Measurements from ENCODE around the gene EVI5L. TPM values are rescaled to one million over a fixed set of nuclear protein-coding genes. Genes with fewer than 3 reads are reported as not detected.
"Not testable (repeated sequence)": the region's sequence is repeated elsewhere in the genome, so short reads cannot be mapped to it uniquely, and the experiment has no call there.

EVI5L gene
- total RNA-seq, 4 donors from 2014 or later: 6.9 to 10.8 (median 7.9) TPM

DNA sequence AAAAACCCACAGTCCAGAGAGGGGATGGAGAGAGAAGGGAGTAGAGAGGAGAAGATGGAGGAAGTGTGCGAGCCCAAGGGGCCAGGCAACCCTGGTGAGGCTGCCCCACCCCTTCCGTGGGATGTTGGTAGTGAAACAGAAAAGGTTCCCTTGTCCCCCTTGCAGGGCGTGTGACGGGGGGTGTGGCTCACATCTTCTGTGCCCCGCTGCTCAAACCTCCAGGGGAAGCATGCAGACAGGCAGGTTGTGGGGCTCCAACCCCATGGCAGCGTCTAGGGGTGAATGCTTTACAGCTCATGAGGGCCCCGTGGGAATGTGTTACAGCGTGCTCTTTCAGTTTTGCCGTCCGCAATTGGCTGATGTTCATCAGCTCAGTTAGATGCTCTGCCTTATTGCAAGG is 14.7 kb upstream of the EVI5L start:
- DNase-seq (ENCODE audit: low spot score) (no peak), ATAC-seq (ENCODE audit: low FRiP score) (no peak)
- TF ChIP-seq, protein P1, sequence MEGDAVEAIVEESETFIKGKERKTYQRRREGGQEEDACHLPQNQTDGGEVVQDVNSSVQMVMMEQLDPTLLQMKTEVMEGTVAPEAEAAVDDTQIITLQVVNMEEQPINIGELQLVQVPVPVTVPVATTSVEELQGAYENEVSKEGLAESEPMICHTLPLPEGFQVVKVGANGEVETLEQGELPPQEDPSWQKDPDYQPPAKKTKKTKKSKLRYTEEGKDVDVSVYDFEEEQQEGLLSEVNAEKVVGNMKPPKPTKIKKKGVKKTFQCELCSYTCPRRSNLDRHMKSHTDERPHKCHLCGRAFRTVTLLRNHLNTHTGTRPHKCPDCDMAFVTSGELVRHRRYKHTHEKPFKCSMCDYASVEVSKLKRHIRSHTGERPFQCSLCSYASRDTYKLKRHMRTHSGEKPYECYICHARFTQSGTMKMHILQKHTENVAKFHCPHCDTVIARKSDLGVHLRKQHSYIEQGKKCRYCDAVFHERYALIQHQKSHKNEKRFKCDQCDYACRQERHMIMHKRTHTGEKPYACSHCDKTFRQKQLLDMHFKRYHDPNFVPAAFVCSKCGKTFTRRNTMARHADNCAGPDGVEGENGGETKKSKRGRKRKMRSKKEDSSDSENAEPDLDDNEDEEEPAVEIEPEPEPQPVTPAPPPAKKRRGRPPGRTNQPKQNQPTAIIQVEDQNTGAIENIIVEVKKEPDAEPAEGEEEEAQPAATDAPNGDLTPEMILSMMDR (IDR thresholded peaks at IDR 0.05): no peak

DNA sequence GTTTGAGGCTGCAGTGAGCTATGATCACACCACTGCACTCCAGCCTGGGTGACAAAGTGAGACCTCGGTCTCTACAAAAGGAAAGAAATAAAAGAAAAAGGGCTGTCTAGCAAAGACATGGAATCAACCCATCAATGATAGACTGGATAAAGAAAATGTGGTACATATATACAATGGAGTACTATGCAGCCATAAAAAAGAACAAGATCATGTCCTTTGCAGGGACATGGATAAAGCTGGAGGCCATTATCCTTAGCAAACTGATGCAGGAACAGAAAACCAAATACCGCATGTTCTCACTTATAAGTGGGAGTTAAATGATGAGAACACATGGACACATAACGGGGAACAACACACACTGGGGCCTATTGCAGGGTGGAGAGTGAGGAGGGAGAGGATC is 14.0 kb upstream of the EVI5L start:
- not testable (repeated sequence) for ATAC-seq (ENCODE audit: low FRiP score)

DNA sequence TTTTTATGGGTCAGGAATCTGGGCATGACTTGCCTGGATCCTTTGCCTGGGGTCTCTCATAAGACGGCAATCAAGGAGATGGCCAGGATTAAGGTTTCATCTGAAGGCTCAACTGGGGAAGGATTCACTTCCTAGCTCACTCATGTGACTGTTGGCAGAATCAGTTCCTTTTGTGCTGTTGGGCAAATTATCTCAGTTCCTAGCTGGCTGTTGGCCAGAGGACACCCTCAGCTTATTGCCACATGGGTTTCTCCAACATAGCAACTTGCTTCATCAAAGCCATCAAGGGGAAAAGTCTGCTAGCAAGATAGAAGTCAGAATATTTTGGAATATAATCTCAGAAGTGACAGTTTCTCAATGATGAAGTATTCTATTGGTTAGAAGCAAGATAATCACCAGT is 12.2 kb upstream of the EVI5L start:
- no peak for DNase-seq (ENCODE audit: low spot score)
- TF ChIP-seq, protein P1 (IDR thresholded peaks at IDR 0.05): no peak
- no peak for ATAC-seq (ENCODE audit: low FRiP score)

More for the DNA sequence above, 14.0 kb upstream of the EVI5L start:
- DNase-seq (ENCODE audit: low spot score): not testable (repeated sequence)

DNA sequence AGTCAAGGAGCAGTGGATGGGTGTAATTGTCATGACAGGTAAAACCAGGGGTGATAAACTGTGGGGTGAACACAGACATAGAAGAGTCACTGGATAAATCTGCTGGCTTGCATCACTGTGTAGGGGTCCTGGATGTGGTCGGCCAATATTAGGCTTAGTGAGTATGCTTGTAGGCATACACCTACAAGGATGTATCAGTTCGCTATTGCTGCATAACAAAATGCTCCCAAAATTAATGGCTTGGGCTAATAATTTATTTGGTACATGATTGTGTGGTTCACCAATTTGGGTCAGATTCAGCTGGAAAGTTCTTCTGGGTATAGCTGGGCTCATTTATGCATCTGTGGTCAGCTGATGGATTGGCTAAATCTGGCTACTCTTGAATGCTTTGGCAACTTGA is 11.2 kb upstream of the EVI5L start:
- TF ChIP-seq, protein P1 (IDR thresholded peaks at IDR 0.05): no peak
- ATAC-seq (ENCODE audit: low FRiP score) (no peak), DNase-seq (ENCODE audit: low spot score) (no peak)

DNA sequence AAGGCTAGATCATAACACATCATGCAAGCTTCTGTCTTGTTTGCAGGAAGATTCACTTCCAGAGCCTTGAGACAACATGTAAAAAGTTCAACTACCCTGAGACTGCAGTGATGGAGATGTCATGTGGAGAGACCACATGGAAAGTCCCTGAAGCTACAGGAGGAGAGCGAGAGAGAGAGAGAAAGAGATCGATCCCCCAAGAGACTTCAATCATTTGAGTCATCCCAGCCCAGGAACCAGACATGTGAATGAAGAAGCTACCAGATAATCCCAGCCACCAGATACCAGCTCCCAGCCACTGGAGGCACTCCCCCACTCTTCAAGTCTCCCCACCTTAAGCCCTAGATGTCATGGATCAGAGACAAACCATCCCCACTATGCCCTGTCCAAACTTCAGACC is 10.7 kb upstream of the EVI5L start:
- no peak for ATAC-seq (ENCODE audit: low FRiP score)
- DNase-seq (ENCODE audit: low spot score): no peak
- TF ChIP-seq, protein P1 (IDR thresholded peaks at IDR 0.05): no peak

DNA sequence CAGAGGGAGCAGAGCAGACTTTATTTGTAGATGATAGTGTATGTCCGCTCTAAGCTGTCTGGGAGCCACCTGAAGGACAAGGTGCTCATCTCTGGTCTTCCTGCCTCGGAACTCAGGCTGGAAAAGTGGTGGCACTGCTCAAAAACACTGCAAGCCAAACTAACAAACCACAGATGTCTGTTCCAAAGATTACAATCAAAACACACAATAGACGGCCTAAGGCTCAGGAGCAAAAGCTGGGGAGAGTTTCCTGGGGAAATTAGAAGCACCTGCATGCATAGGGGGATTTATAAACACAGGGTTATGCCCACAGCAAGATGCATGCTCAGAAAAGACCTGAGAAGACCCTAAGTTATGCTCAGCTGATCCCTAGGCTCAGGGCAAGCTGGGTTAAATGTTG is 9.4 kb upstream of the EVI5L start:
- ATAC-seq (ENCODE audit: low FRiP score): no peak
- DNase-seq (ENCODE audit: low spot score): no peak
- TF ChIP-seq, protein P1 (IDR thresholded peaks at IDR 0.05): no peak

DNA sequence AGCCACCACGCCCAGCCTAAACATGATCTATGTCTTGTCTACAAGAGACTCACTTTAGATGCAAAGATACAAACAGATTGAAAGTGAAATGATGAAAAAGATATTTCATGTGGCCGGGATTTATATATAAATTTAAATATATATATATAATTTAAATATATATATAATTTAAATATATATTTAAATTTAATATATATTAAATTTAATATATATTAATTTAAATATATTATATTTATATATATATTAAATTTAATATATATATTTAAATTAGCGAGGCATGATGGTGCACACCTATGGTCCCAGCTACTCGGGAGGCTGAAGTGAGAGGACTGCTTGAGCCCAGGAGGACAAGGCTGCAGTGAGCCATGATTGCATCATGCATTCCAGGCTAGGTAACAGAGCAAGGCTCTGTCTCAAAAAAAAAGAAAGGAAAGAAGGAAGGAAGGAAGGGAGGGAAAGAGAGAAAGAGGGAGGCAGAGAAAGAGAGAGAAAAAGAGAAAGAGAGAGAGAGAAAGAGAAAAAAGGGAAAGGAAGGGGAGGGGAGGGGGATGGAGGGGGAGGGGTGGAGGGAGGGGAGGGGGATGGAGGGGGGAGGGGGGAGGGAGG is 7.0 kb upstream of the EVI5L start:
- TF ChIP-seq, protein P1 (IDR thresholded peaks at IDR 0.05): no peak
- DNase-seq (ENCODE audit: low spot score) (no peak), ATAC-seq (ENCODE audit: low FRiP score) (no peak)

Measured in omental fat pad (tissue), 4 donors.